Stimulated activated CD4-positive, alpha-beta T cell treated with anti-CD3 and anti-CD28 coated beads, Interleukin-4, amount 100 ng/mL, for 48 hours (primary cell): ENCODE data around the gene CARNS1.
"Not testable (repeated sequence)": the region's sequence is repeated elsewhere in the genome, so short reads cannot be mapped to it uniquely, and the experiment has no call there.

Experiments used
- DNase-seq, 2 donors: peaks; one replicate each; pipeline ENCODE4 v3.0.0-alpha.2; 2020; ENCODE audit warnings: low read depth in 2 of 2

The CARNS1 gene

DNA sequence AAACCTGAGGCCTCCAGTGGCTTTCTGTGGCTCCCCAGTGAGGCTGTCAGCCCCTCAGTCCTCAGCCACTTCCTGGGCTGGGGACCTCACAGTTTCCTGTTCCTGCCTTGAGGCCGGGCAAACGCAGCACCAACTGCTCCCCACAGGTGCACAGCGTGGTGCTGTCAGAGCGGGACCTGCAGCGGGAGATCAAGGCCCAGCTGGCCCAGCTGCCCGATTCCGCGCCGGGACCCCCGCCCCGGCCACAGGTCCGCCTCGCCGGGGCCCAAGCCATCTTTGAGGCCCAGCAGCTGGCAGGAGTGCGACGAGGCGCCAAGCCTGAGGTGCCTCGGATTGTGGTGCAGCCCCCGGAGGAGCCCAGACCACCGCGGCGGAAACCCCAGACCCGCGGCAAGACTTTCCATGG, 6.2 kb upstream of the CARNS1 start:
- no peak for DNase-seq

DNA sequence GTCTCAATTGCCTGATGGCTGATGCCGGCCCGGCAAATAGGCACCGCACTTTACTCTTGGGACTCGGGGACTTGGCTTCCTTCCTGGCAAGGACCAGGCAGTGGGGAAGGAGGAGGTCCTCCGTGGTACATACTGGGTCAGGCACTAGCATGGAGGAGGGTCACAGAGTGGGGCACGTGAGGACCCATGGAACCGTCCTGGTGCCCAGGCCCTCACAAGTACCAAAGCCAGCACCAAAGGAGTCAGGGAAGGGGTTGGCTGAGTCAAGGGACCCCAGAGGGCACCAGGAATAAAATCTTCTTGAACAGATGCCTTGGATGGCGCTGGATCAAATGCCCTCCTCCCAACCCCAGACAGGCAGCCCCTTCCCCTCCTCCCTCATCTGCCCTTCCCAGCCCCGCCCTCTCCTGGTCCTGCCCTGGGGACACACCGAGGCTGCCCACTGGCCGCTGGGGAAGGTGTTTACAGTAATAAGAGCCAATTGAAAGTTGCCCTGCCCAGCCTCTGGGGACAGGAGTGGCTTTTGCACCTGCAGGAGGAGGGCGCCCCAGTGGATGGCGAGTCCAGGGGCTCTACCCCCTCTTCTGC, 5.6 kb upstream of the CARNS1 start:
- no peak for DNase-seq

DNA sequence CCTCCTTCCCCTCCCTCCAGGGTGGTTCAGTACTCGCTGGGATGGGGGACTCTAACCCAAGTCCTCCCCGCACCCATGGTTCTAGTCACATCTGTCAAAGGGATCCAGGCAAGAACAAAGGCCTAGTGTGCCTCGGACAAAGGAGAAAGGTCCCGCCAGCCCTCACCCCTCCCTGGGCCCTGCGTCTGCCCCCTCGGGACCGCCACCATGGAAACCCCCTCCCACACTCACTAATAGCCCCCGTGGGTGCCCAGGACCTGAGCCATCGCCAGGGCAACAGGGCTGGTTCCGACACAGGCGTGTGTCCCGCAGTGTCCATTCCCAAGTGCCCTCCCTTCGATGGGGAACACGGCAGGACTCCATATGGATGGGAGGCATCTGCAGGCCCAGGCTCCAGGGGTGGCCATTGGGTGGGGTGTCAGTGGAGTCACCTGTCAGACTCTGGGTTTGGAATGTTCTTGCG, 5.1 kb upstream of the CARNS1 start:
- no peak for DNase-seq

DNA sequence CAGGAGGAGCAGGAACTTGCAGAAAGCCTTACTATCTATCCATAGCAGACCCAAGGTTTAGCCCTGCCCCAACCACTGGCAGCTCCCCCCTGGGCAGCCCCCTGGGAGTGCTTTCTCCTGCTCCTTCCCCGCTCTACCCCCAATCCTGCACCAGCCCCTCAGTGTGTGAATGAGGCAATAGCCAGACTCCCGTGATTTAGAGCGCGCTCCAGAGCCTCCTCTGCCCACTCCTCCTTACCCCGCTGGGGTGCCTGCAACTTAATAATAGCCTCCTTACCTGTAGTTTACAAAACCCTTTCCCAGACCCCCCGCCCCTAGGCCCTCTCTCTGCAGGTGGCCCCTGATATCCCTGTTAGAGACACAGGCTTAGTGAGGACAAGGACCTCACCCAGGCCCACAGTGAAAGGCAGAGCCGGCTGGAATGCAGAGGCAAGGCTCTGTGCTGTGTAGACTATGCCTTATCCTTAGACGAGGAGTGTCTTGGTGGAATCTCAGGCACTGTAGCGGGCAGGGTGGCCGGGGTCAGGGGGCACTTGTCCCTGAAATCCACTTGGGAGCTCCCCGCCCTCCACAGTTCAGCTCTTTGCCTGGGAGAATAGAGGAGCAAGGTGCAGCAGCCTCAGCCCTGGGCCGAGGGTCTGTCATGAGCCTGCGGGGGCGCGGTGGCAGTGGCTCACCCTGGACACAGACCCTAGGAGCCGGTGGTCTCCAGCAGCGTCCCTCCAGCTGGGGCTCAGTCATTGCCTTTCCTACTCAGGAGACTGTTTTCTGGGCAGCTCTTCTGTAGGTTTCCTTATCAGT, 4.3 kb upstream of the CARNS1 start:
- no peak for DNase-seq

DNA sequence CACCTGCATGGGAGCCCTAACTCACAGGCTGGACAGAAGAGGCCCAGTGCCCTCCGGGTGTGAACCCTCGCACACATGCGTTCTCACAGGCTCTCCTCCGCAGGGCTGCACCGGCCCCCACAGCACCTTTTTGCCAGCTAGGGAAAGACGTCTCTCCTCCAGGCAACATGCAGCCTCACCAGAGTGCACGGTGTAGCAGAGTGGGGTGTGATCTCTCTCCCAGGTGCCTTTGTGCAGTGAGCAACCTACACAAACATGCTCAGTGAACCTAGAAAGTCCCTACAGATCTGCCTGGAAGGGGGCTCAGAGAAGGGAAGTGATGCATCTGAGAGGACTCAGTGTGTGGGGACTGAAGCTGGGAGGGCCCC, 3.7 kb upstream of the CARNS1 start:
- no peak for DNase-seq

DNA sequence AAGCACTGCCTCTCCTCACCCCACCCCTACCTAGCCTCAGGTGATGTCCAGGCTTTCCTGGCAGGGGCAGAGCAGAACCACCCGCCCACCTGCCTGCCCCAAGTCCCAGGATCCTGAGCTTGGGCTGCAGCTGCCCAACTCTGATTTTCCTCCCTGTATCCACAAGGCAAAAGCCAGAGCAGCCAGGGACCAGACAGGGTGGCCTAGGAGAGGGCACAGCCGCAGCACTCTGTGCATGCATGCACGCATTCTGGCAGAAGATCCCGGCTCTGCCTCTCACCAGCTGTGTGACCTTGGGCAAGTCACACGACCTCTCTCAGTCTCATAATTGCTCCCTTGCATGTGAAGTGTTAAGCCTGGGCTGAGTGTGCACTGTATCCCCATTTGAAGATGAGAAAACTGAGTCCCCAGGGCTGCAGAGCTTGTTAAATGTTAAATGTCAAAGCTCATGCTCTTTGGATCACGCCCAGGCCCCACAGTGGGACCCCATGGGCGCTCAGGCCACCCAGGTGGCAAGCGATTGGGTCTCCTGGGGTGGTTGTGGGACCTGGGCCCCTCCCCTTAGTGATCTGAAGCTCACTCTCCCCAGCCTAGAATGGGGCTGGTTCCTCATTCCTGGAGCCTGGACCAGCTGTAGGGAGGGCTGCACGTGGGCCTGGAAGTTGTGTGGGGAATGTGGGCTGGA, 2.8 kb upstream of the CARNS1 start:
- no peak for DNase-seq

DNA sequence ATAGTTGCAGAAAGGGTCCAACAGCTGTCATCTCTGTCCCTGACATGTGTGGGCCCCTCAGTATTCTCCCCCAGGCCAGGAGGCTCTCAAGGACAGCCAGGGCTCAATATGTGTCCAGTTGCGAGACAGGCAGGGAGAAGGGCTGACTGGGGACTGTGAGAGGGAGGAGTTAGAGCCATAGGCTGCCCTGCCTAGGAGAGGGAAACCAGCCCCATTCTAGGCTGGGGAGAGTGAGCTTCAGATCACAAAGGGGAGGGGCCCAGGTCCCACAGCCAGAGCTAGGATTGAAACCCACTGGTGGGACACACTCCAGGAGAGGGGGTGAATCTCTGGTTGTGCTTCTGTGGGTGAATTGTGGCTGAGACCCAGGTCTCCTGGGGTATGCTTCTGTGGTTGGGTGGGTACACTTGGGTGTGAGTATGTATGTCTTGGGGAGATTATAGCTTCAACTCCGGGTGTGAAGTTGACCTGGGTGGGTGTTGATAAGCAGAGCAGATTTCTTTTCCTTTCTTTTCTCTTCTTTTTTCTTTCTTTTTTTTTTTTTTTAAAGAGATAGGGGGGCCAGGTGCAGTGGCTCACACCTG, 2.1 kb upstream of the CARNS1 start:
- DNase-seq, result no peak

DNA sequence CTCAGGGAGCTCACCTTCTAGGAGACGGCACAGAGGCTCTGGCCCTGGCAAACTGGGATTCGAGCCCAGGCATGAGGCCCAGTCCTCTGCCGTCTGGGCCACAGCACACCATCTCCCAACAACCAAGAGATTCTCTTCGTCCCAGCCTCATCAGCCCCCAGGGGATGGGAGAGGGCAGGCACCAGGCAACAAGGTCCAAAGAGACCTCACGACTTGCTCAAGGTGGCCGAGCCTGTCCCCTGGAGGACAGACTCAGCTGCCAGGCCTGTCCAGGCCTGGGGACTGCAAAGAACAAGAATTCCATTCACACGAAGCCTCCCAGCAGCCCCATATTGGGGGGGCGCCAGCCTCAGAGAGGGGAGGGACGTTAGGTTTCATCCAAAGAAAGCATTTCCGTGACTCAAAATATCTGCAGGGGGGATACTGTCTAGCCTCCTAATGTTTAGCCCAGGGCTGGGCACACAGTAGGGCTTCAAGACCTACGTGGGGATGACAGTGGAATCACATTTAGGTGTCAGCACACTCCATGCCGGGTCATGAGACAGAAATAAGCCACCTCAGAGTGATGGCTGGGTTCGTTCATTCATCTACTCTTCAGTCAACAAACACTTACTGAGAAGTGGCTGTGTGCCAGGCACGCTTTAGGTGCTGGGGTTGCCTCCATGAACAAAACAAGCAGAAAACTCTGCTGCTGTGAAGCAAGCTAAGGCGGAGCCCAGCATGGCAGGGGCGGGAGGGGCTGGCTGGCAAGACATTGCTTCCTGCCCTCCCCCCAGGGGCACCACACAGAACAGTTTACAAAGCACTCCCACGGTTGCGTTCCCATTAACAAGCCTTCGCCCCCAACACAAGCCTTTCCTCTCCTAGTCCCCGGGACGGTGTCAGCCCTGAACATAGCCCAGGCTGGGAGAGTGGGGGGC, 1.2 kb downstream of the CARNS1 start:
- DNase-seq, result no peak

DNA sequence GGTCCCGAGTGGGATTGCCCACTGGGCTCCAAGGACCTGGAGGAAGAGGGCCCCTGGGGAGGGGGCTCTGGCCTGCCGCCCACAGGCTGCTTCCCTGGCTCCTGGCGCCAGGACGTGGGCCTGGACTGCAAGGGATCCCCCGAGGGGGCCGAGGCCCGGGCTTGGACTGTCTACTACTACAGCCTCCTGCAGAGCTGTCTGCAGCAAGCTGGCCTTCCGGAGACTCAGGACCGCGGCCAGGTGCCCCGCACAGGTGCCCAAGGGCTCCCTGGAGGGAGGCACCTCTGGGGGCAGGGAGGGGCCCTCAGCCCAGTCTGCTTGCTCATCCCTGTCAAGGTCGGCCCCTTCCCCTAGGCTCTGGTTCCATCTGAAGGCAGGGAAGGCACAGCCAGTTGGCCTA, 1.9 kb downstream of the CARNS1 start:
- no peak for DNase-seq

DNA sequence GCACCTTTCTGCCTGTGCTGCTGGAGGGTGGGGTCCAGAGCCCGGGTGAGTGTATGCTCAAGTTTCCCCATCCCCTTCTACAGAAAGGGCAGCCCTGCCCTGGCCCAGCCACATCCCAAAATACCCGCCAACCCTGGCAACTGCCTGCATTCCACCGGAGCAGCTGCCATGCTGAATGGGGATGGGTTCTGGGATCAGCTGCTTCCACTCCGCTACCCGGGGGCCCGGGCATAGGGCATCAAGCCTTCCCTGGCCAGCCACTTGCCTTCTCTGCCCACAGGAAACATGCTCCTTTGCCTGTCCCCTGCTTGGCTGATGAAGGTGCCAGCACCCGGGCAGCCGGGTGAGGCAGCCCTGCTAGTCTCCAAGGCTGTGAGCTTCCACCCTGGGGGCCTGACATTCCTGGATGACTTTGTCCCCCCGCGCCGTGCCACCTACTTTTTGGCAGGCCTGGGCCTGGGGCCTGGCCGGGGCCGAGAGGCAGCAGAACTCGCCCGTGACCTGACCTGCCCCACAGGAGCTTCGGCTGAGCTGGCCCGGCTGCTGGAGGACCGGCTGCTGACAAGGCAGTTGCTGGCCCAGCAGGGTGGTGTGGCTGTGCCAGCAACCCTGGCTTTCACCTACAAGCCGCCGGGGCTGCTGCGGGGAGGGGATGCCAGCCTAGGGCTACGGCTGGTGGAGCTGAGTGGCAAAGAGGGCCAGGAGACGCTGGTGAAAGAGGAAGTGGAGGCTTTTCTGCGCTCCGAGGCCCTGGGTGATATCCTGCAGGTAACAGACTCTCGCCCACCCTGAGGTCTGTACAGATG, 3.2 kb downstream of the CARNS1 start:
- no peak for DNase-seq

DNA sequence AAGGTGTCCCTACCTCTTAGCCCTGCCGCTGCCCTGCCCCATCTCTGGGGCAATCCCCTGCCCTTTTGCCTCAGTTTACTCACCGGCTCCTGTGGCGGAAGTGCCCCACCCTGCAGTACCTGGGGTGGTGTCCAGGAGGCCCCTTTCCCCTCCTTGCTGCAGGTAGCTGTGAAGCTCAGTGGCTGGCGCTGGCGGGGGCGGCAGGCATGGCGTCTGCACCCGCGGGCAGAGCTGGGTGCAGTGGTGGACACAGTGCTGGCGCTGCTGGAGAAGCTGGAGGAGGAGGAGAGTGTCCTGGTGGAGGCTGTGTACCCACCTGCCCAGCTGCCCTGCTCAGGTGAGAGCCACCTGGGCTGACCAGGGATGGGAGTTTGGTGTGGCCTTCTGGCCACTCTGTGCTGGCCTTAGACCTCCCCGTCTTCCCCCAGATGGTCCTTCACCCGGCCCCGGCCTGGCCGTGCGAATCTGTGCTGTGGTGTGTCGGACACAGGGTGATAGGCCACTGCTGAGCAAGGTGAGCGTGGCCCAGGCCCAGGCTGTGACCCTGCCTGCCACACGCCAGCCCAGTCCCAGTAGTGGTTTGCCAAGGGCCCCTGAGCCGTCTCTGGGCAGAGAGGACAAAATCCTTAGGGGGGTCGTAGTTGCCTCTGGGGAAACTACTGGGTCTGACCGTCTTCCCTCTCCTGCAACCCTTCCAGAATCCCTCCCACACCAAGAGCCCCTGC, 4.0 kb downstream of the CARNS1 start:
- DNase-seq, result no peak

DNA sequence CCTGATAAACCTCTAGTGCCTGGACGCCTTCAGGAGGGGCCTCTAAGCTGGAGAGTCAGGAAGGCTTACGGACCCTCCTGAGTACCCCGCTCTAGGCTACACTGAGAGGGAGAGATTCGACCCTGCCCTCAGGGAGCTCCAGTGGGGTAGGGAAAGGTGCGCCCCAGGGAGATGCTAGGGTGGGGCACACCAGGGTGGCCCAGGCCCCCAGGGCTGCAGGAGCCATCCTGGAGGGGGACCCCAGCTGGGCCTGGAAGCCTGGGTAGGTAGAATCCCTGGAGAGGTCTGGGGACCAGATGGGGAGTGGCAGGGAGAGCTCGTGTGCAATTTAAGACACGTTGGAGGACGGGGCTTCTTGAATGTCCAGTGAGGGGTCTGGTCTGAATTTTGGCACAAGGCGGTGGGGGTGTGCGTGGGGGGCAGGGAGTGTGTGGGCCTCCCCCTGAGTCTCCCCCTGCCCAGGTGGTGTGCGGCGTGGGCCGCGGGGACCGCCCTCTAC, 4.7 kb downstream of the CARNS1 start:
- no peak for DNase-seq

DNA sequence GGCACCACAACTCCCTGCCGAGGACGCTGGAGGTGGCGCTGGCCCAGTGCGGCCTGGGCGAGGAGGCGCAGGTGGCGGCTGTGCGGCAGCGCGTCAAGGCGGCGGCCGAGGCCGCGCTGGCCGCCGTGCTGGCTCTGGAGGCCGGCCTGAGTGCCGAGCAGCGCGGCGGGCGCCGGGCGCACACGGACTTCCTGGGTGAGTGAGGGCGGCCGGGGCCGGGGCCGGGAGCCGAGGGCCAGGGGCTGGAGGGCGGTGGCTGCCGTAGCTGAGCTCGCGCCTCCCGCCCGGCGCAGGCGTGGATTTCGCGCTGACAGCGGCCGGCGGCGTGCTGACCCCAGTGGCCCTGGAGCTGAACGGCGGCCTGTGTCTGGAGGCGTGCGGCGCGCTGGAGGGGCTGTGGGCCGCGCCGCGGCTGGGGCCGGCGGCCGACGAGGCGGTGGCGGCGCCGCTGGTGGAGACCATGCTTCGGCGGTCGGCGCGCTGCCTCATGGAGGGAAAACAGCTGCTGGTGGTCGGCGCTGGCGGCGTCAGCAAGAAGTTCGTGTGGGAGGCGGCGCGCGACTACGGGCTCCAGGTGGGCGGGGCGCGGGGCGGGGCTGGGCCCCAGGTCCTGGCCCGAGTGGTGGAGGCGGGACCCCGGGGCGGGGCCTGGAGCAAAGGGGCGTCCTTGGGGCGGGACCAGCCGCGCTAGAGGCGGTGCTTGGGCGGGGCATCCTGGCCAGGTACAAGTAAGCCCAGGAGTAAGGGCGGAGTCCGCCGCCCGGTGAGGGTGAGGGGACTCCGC, 5.4 kb downstream of the CARNS1 start:
- peak; percentile 97 to 99 for DNase-seq

DNA sequence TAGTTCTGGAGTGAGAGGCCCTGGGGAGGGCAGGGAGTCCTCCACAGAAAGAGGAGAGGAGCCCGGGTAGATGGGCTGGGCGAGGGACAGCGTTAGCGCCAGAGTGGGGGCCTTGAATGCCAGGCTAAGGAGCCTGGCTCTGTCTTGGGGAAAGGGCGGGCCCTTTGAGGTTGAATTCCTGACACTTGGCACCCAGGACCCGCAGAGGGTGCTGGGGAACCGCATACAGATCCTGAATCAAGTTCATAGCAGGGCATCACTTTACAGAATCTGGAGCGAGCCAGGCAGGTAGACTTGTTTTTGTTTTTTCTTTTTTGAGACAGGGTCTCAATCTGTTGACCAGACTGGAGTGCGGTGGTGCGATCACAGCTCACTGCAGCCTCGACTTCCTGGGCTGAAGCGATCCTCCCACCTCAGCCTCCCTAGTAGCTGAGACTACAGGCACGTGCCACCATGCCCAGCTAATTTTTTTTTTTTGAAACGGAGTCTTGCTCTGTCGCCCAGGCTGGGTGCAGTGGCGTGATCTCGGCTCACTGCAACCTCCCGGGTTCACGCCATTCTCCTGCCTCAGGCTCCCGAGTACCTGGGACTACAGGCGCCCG, 6.1 kb downstream of the CARNS1 start:
- no peak for DNase-seq

DNA sequence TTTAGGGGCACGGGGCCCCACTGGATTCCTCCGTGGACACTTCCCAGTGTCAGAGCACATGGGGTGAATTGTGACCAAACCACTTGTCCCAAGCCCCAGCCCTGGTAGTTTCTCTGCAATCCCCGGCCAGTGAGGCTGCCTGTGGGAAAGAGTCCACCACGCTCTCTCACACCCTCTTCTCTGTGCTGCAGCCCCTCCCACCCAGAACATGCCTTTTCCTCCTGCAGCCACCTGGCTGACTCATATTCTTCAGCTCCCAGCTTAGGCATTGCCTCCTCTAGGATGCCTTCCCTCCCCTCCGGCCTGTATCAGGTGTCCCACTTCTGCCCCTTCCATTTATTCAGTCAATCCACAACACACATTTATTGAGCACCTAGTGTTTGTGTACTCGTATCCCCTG, 7.4 kb downstream of the CARNS1 start:
- DNase-seq, result no peak

DNA sequence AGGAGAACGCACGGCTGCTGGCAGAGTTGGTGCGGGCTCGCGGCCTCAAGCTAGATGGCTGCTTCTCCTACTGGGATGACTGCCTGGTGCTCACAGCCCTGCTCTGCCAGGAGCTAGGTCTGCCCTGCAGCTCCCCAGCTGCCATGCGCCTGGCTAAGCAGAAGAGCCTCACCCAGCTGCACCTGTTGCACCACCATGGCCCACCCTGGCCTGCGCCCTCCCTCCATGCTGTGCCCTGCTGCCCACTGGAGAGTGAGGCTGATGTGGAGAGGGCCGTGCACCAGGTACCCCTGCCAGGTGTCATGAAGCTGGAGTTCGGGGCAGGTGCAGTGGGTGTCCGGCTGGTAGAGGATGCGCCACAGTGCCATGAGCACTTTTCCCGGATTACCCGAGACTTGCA, 8.0 kb downstream of the CARNS1 start:
- DNase-seq, result no peak

DNA sequence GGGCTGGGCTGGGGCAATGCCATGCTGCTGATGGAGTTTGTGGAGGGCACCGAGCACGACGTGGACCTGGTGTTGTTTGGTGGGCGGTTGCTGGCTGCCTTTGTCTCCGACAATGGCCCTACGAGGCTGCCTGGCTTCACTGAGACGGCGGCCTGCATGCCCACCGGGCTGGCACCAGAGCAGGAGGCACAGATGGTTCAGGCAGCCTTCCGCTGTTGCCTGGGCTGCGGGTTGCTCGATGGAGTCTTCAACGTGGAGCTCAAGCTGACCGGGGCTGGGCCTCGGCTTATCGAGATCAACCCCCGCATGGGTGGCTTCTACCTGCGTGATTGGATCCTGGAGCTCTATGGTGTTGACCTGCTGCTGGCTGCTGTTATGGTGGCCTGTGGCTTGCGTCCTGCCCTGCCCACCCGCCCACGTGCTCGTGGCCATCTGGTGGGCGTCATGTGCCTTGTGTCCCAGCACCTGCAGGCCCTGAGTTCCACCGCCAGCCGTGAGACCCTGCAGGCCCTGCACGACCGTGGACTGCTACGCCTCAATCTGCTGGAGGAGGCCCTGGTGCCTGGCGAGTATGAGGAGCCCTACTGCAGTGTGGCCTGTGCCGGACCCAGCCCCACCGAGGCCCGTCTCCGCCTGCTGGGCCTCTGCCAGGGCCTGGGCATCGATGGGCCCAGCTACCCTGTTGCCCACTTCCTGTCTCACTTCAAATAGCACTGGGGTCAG, 8.6 kb downstream of the CARNS1 start:
- no peak for DNase-seq

DNA sequence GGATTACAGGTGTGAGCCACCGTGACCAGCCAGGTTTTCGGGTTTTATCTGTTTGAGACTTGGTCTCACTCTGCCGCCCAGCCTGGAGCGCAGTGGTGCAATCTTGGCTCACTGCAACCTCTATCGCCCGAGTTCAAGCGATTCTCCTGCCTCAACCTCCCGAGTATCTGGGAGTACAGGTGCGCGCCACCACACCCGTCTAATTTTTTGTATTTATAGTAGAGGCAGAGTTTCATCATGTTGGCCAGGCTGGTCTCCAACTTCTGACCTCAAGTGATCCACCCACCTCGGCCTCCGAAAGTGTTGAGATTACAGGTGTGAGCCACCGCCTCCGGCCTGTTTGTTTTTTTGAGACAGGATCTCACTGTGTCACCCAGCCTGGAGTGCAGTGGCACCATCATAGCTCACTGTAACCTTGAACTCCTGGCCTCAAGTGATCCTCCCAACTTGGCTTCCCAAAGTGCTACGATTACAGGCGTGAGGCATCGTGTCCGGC, 11.9 kb downstream of the CARNS1 start:
- DNase-seq, result not testable (repeated sequence)
